Measurements from ENCODE around the gene MAT1A.

Gene MAT1A

GRCh38 chr10:80289451-80290287 lies at the start of gene MAT1A:
TSS of gene MAT1A (minus strand) at chr10:80289658. CDS start at chr10:80289423, 235 bp downstream.
- Histone ChIP-seq H3K27me3 (replicated peaks; ENCODE audit: control insufficient read depth, insufficient read depth, low read length) (no peaks in the 10 kb centered on the region; the same call in 1 of the 2 replicates), H3K4me3 (replicated peaks; ENCODE audit: low read depth, low read length) (no peak within 1 kb of the TSS), H3K36me3 (ENCODE audit: control insufficient read depth, insufficient read depth, low read length) (no peaks in the 10 kb centered on the region)
- no peak for DNase-seq (ENCODE audit: extremely low read depth, insufficient read length)
- TF ChIP-seq, protein P1, sequence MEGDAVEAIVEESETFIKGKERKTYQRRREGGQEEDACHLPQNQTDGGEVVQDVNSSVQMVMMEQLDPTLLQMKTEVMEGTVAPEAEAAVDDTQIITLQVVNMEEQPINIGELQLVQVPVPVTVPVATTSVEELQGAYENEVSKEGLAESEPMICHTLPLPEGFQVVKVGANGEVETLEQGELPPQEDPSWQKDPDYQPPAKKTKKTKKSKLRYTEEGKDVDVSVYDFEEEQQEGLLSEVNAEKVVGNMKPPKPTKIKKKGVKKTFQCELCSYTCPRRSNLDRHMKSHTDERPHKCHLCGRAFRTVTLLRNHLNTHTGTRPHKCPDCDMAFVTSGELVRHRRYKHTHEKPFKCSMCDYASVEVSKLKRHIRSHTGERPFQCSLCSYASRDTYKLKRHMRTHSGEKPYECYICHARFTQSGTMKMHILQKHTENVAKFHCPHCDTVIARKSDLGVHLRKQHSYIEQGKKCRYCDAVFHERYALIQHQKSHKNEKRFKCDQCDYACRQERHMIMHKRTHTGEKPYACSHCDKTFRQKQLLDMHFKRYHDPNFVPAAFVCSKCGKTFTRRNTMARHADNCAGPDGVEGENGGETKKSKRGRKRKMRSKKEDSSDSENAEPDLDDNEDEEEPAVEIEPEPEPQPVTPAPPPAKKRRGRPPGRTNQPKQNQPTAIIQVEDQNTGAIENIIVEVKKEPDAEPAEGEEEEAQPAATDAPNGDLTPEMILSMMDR (IDR thresholded peaks at IDR 0.05; ENCODE audit: insufficient read depth, low read length, poor library complexity, severe bottlenecking) = no peak

DNA sequence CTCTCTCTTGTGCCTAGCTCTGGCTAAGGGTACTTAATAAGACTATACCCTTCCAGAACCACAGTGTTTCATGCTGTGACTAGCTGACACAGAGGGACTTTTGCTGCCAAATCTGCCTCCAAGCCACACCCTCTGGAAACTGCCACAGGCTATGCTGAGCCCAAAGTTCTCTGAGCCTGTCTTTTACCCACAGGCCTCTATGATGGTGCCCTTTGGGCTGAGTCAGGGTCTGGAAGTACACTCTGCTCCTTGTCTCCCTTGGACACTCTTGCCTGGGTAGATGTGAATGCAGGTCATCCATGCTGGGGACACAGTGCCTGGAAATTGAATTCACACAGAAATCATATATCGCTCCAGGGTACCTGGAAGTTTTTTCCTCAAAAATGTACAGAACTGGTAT lies 44.5 kb upstream of the MAT1A start:
- DNase-seq (ENCODE audit: extremely low read depth, insufficient read length) = no peak
- peaks cover 1% of the 10 kb centered on the region for H3K27me3 ChIP-seq (replicated peaks; ENCODE audit: control insufficient read depth, insufficient read depth, low read length)
- TF ChIP-seq, protein P1 (IDR thresholded peaks at IDR 0.05; ENCODE audit: insufficient read depth, low read length, poor library complexity, severe bottlenecking) = no peak

DNA sequence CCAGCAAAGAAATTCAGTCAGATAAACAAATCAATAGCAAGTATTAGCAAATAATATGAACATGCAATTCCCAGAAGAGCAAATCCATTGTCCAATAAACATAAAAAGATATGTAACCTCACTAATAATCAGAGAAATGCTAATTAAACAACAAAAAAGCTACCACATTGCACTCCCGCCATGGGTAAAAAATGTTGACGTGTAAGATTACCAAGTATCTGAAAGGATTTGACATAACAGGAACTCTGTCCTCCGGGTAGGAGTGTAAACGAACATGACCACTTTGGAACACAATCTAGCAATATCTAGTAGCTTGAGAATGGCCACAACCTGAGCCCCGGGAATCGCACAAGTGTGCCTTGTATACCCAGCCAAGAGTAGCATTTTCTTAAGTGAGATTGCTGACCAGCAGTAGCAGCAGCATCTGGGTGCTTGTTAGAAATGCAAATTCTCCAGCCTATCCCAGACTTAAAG lies 35.5 kb upstream of the MAT1A start:
- Histone ChIP-seq H3K27me3 (replicated peaks; ENCODE audit: control insufficient read depth, insufficient read depth, low read length) (no peaks in the 10 kb centered on the region; the same call in 1 of the 2 replicates), H3K4me3 (replicated peaks; ENCODE audit: low read depth, low read length) (no peak overlapping the region), H3K36me3 (ENCODE audit: control insufficient read depth, insufficient read depth, low read length) (no peaks in the 10 kb centered on the region)
- TF ChIP-seq, protein P1 (IDR thresholded peaks at IDR 0.05; ENCODE audit: insufficient read depth, low read length, poor library complexity, severe bottlenecking) = no peak
- DNase-seq (ENCODE audit: extremely low read depth, insufficient read length) = no peak

More for the DNA sequence above, 44.5 kb upstream of the MAT1A start:
- Histone ChIP-seq H3K4me3 (replicated peaks; ENCODE audit: low read depth, low read length) (no peak overlapping the region), H3K36me3 (ENCODE audit: control insufficient read depth, insufficient read depth, low read length) (no peaks in the 10 kb centered on the region)

- Histone ChIP-seq H3K27me3 (replicated peaks; ENCODE audit: control insufficient read depth, insufficient read depth, low read length) (no peaks in the 10 kb centered on the region), H3K4me3 (replicated peaks; ENCODE audit: low read depth, low read length) (no peak overlapping the region), H3K36me3 (ENCODE audit: control insufficient read depth, insufficient read depth, low read length) (no peaks in the 10 kb centered on the region)
- DNase-seq (ENCODE audit: extremely low read depth, insufficient read length) = no peak
- TF ChIP-seq, protein P1 (IDR thresholded peaks at IDR 0.05; ENCODE audit: insufficient read depth, low read length, poor library complexity, severe bottlenecking) = no peak
Observed at GRCh38 chr10:80324086-80324485, 34.6 kb upstream of the MAT1A start.

DNA sequence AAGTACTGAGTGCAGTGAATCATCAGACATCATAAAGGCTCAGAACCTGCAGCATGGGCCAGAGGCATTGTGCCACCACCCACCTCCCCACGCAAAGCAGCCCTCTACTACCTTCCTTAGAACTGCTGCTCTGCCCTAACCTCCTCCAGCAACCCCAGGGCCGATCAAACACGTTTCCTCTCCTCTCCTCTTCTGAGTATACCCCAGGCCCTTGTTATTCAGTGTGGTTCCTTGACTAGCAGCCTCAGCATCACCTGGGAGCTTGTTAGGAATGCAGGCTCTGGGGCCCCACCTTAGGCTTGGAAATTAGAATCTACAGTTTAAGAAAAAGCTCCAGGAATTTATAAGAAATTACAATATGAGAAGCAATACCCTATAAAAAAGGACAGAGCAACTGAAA lies 33.9 kb upstream of the MAT1A start:
- Histone ChIP-seq H3K4me3 (replicated peaks; ENCODE audit: low read depth, low read length) (no peak overlapping the region), H3K36me3 (ENCODE audit: control insufficient read depth, insufficient read depth, low read length) (no peaks in the 10 kb centered on the region), H3K27me3 (replicated peaks; ENCODE audit: control insufficient read depth, insufficient read depth, low read length) (no peaks in the 10 kb centered on the region)
- TF ChIP-seq, protein P1 (IDR thresholded peaks at IDR 0.05; ENCODE audit: insufficient read depth, low read length, poor library complexity, severe bottlenecking) = no peak
- DNase-seq (ENCODE audit: extremely low read depth, insufficient read length) = no peak

Data from GM06990 (cell line).